Retinal pigment epithelial cell (primary cell): ENCODE measurements around the gene PAK4.

ENCODE experiments used
- DNase-seq: peaks from one replicate; pipeline ENCODE4 v3.0.0-alpha.2; 2010; ENCODE audit warnings: low read depth
- H3K4me3 ChIP-seq: 2 replicates; pipeline ENCODE4 v1.5.1; 2011; ENCODE audit warnings: mild to moderate bottlenecking, low read length, control low read depth, moderate library complexity
- TF ChIP-seq, protein P1 (sequence below): conservative IDR thresholded peaks from 2 replicates; pipeline ENCODE4 v1.5.1; 2011; ENCODE audit warnings: low read depth, low read length, control low read depth, inconsistent platforms

Gene PAK4

DNA sequence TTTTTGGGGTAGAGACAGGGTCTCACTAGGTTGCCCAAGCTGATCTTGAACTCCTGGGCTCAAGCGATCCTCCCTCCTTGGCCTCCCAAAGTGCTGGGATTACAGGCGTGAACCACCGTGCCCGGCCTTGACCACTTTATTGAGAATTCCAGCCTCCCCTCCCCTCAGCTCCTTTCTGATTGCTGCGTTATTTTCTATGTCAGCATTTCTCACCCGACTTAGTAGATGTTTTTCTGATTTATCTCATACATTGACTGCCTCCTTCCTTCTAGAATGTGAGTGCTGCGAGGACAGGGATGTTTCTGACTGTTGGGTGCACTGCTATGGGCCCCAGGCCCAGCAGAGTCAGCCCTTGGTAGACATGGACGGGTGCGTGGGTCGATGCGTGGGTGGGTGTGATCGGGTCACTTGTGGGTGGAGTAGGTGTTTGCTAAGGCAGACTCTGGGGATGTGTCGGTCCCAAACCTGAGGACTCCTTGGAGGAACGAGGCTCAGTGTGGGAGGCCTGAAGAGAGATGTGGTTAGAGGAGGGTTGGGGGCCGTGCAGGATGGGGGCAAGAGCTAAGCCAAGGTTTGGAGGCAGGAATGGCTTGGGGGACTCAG is 37.0 kb downstream of the PAK4 start:
- no peak overlapping the region for H3K4me3 ChIP-seq
- TF ChIP-seq, protein P1, sequence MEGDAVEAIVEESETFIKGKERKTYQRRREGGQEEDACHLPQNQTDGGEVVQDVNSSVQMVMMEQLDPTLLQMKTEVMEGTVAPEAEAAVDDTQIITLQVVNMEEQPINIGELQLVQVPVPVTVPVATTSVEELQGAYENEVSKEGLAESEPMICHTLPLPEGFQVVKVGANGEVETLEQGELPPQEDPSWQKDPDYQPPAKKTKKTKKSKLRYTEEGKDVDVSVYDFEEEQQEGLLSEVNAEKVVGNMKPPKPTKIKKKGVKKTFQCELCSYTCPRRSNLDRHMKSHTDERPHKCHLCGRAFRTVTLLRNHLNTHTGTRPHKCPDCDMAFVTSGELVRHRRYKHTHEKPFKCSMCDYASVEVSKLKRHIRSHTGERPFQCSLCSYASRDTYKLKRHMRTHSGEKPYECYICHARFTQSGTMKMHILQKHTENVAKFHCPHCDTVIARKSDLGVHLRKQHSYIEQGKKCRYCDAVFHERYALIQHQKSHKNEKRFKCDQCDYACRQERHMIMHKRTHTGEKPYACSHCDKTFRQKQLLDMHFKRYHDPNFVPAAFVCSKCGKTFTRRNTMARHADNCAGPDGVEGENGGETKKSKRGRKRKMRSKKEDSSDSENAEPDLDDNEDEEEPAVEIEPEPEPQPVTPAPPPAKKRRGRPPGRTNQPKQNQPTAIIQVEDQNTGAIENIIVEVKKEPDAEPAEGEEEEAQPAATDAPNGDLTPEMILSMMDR, result no peak
- no peak for DNase-seq

DNA sequence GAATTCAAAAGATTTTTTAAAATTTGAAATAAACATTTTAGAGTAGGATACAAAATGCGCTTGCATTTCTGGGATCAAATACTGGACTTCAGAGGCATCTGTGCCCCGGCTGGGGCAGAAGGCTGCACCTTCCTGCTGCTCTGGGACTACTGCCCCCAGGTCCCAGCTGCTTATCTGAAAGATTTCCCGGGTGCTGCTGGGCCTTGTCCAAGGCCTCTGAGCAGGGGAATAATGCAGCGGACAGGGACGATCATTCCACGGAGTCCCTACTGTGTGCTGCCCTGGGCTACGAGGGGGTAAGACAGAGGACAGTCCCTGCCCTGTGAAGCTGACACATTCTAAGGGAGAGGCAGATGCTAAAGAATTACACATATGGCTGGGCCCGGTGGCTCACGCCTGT is 38.0 kb downstream of the PAK4 start:
- H3K4me3 ChIP-seq, result no peak overlapping the region
- TF ChIP-seq, protein P1, result no peak
- DNase-seq, result no peak

DNA sequence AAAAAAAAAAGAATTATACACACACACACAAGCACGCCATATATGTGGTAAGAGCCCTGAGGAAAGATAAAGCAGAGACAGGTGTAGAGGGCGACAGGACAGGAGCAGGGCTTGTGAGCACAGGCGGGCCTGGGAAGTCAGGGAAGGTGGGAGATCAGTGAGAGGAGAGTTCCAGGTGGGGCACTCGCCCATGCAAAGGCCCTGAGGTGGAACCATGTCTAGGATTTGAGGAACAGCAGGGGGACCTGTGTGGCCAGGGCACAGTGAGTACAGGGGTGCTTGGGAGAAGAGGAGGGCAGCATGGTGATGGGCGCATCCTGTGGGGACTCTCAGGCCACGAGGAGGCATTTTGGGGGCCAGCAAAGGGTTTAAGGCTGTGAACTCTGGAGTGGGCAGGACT is 38.7 kb downstream of the PAK4 start:
- no peak overlapping the region for H3K4me3 ChIP-seq
- TF ChIP-seq, protein P1, result no peak
- no peak for DNase-seq

DNA sequence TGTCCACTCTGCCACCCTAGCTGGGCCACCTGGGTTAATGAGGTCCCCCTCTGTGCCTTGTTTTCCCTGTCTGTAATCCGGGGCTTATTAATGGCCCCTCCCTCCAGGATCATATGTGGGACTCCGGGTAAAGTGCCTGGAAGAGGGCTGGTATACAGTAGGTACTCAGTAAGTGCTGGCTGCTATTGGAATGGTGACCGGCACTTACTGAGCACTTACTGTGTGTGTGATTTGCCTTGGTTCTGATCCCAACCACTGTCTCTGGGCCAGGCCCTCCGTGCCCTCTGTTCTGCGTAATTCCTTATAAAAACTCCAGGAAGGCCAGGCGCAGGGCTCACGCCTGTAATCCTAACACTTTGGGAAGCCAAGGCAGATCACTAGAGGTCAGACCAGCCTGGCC is 40.3 kb downstream of the PAK4 start:
- no peak overlapping the region for H3K4me3 ChIP-seq
- TF ChIP-seq, protein P1, result no peak
- DNase-seq, result no peak

DNA sequence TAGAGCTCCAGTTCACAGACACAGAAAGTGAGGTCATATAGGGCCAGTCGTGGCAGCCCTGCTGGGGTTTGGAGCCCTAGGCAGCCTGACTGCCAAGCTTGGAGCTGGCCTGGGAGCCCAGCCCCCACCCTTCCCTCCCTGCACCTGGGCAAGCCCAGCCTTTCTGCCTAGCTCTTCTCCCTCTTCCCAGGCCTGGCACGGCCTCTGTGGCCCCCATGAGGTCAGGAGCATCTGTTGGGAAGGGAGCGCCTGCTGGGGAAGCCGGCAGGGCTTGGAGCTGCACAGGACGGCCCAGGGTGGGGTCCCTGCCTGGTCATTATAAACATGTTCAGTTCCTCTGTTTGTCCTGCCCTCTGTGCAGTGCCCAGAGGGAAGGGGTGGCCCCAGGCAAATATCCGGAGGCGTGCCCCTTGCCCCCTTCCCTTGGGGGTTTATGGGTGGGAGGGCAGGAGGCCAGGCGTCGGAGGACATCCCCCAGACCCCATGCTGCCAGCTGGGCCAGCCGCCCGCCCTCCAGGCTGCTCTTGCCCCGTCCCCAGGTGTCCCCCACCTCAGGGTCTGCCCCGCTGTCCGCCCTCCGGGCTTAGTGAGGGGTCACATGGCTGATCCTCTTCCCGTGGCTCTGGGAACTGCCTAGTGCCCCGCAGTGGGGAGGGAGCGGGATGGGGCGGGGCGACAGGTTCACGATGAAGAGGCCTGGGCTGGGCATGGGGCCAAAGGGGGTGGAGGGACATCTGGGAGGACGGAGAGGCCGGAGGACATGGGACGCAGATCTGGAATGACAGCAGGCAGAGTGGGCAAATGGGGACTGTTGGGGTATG is 41.2 kb downstream of the PAK4 start:
- TF ChIP-seq, protein P1, result no peak
- H3K4me3 ChIP-seq, result no peak overlapping the region
- DNase-seq, result no peak

DNA sequence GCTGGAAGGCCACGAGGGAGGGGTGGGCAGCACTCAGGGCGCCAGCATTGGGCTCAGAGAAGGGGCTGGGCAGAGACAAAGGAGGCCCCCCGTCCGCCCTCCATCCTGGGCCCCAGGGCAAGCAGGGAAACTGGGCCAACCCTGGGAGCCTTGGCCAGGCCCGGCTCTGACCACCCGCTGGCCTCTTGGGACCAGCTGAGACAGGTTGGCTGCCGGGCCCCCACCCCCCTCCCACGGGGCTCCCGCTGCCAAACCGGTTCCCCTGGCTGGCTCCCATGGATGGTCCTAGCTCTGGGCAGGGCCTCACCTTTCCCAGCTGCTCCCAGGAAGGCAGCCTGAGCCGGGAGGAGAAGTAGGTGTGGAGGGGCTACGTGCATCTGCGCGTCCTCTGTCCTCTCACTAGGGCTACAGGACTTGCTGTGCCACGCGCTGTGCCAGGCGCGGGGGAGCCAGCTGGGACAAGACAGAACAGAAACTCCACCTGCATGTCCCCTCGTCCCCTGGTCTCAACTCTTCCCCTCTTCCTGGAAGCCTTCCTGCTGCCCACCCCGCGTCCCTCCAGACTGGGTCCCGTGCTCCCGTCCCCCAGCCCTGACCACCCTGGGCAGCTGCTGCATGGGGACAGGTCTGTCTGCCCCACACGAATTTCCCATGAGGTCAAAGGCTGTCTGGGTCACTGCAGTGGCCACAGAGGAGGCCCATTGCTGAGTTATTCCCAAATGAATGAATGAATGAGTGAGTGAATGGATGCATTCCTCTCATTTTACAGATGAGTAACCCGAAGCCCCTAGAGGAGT is 42.1 kb downstream of the PAK4 start:
- DNase-seq, result no peak
- H3K4me3 ChIP-seq, result no peak overlapping the region

More for the DNA sequence above, 42.1 kb downstream of the PAK4 start:
- TF ChIP-seq, protein P1, result no peak
